SU-DHL-6 (cell line): ENCODE measurements around the gene PLD1.

ENCODE experiments used
- H2AFZ ChIP-seq: fragments of 200-600 bp; sonication (generic); 2 replicates; pipeline ENCODE4 v1.6.1; 2014; ENCODE audit warnings: low read depth, mild to moderate bottlenecking, moderate library complexity, mixed read lengths, antibody characterized with exemption, low read length; ENCODE audit not compliant: severe bottlenecking
- H3F3A ChIP-seq: fragments of 200-600 bp; shearing (Covaris generic); 2 replicates; pipeline ENCODE4 v1.6.0; 2016; ENCODE audit warnings: antibody characterized with exemption, mild to moderate bottlenecking; ENCODE audit not compliant: insufficient read depth
- H3K27ac ChIP-seq: fragments of 200-600 bp; sonication (generic); 2 replicates; pipeline ENCODE4 v1.5.1; 2016; ENCODE audit warnings: low read depth, mild to moderate bottlenecking, low read length, moderate library complexity, mixed read lengths
- H3K27me3 ChIP-seq: fragments of 200-600 bp; sonication (generic), shearing (Covaris generic); 2 replicates; pipeline ENCODE4 v1.6.0; 2014; ENCODE audit warnings: mild to moderate bottlenecking, low read length
- H3K36me3 ChIP-seq: fragments of 200-600 bp; sonication (generic); 2 replicates; pipeline ENCODE4 v1.6.1; 2014; ENCODE audit warnings: mild to moderate bottlenecking, low read length, mixed read lengths
- H3K4me2 ChIP-seq: fragments of 300-600, 200-600 bp; shearing (Covaris generic), sonication (generic); 2 replicates; pipeline ENCODE4 v1.6.0; 2014; ENCODE audit warnings: low read length, low read depth, mild to moderate bottlenecking; ENCODE audit not compliant: poor library complexity, severe bottlenecking
- H3K4me3 ChIP-seq: fragments of 200-600 bp; sonication (generic); 2 replicates; pipeline ENCODE4 v1.5.1; 2014; ENCODE audit warnings: antibody characterized with exemption, low read length, mild to moderate bottlenecking, mixed read lengths; ENCODE audit not compliant: insufficient read depth, poor library complexity, severe bottlenecking
- H3K79me2 ChIP-seq: fragments of 200-600 bp; sonication (generic); 2 replicates; pipeline ENCODE4 v1.6.1; 2014; ENCODE audit warnings: mild to moderate bottlenecking, low read length, moderate library complexity; ENCODE audit not compliant: insufficient read depth
- H3K9ac ChIP-seq: fragments of 200-600 bp; sonication (generic); 2 replicates; pipeline ENCODE4 v1.7.0; 2014; ENCODE audit warnings: mild to moderate bottlenecking, low read length
- H3K9me2 ChIP-seq: fragments of 200-600 bp; sonication (generic); replicated peaks from 2 replicates; pipeline ENCODE4 v1.6.1; 2014; ENCODE audit warnings: low read length; ENCODE audit not compliant: insufficient read depth
- H3K9me3 ChIP-seq: fragments of 200-600 bp; sonication (generic); 2 replicates; pipeline ENCODE4 v1.6.1; 2014; ENCODE audit warnings: low read length, mixed read lengths; ENCODE audit not compliant: insufficient read depth
- H4K20me1 ChIP-seq: fragments of 200-600 bp; sonication (generic); 2 replicates; pipeline ENCODE4 v1.6.1; 2014; ENCODE audit warnings: low read depth, mild to moderate bottlenecking, antibody characterized with exemption, low read length, moderate library complexity, mixed read lengths
- EZH2phosphoT487 ChIP-seq: fragments of 200-600 bp; sonication (generic), shearing (Covaris generic); conservative IDR thresholded peaks from 2 replicates; pipeline ENCODE4 v1.6.1; 2018; ENCODE audit warnings: mild to moderate bottlenecking, antibody characterized with exemption, low read length, moderate library complexity, mixed read lengths
- TF ChIP-seq, protein P1 (sequence below): fragments of 200-600 bp; sonication (generic); IDR thresholded peaks from one replicate; pipeline ENCODE4 v1.5.1; 2017; ENCODE audit warnings: antibody characterized with exemption, mild to moderate bottlenecking, low read length, moderate library complexity; ENCODE audit not compliant: insufficient read depth, poor library complexity, severe bottlenecking

PLD1 gene

GRCh38 chr3:171835116-171835515 is 24.8 kb upstream of the PLD1 start:
- Histone ChIP-seq H3K4me3 (no peak overlapping the region), H3K79me2 (no peaks in the 10 kb centered on the region), H3K27ac (no peak overlapping the region), H3K9ac (no peak overlapping the region), H3K27me3 (no peaks in the 10 kb centered on the region), H3K9me2 (no peaks in the 10 kb centered on the region), H3K4me2 (no peak overlapping the region), H3F3A (no peaks in the 10 kb centered on the region), H2AFZ (no peak overlapping the region), H3K9me3 (no peaks in the 10 kb centered on the region), H3K36me3 (no peaks in the 10 kb centered on the region), H4K20me1 (no peaks in the 10 kb centered on the region)
- TF ChIP-seq EZH2phosphoT487, result no peak
- TF ChIP-seq, protein P1, sequence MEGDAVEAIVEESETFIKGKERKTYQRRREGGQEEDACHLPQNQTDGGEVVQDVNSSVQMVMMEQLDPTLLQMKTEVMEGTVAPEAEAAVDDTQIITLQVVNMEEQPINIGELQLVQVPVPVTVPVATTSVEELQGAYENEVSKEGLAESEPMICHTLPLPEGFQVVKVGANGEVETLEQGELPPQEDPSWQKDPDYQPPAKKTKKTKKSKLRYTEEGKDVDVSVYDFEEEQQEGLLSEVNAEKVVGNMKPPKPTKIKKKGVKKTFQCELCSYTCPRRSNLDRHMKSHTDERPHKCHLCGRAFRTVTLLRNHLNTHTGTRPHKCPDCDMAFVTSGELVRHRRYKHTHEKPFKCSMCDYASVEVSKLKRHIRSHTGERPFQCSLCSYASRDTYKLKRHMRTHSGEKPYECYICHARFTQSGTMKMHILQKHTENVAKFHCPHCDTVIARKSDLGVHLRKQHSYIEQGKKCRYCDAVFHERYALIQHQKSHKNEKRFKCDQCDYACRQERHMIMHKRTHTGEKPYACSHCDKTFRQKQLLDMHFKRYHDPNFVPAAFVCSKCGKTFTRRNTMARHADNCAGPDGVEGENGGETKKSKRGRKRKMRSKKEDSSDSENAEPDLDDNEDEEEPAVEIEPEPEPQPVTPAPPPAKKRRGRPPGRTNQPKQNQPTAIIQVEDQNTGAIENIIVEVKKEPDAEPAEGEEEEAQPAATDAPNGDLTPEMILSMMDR, result no peak

DNA sequence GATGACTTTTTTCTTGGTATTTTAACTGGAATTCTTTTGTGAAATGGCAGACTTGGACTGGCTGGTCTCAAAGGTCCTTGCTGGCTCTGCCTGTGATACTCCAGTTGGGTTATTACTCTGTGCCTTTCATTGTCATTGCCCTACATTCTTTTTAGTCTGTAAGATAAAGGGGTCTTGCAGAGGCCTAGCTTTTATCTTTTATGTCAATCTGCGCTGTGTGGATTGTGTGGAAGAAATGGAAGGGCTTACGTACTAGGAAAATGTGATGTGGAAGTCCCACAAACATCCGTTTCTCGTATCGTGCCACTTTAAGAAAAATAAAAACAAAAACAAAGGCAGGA is 24.1 kb upstream of the PLD1 start:
- TF ChIP-seq, protein P1, result no peak
- no peak for TF ChIP-seq EZH2phosphoT487
- Histone ChIP-seq H3K4me2 (no peak overlapping the region), H3K9me3 (no peaks in the 10 kb centered on the region)

GRCh38 chr3:171833789-171834460 is 23.6 kb upstream of the PLD1 start:
- Histone ChIP-seq H3K4me3 (no peak overlapping the region), H3K9me3 (no peaks in the 10 kb centered on the region), H3K9ac (no peak overlapping the region), H4K20me1 (no peaks in the 10 kb centered on the region), H3K9me2 (no peaks in the 10 kb centered on the region), H3K4me2 (no peak overlapping the region), H2AFZ (no peak overlapping the region), H3K36me3 (no peaks in the 10 kb centered on the region), H3K27me3 (no peaks in the 10 kb centered on the region), H3K79me2 (no peaks in the 10 kb centered on the region), H3F3A (no peaks in the 10 kb centered on the region), H3K27ac (no peak overlapping the region)
- TF ChIP-seq EZH2phosphoT487, result no peak
- TF ChIP-seq, protein P1, result no peak

More for the DNA sequence above, 24.1 kb upstream of the PLD1 start:
- Histone ChIP-seq H3K9ac (no peak overlapping the region), H3K36me3 (no peaks in the 10 kb centered on the region), H4K20me1 (no peaks in the 10 kb centered on the region), H3K79me2 (no peaks in the 10 kb centered on the region), H3K27ac (no peak overlapping the region), H3K27me3 (no peaks in the 10 kb centered on the region), H3F3A (no peaks in the 10 kb centered on the region), H3K4me3 (no peak overlapping the region), H2AFZ (no peak overlapping the region), H3K9me2 (no peaks in the 10 kb centered on the region)
